ENCODE measurements around the gene TBC1D26.
"Not testable (repeated sequence)": the region's sequence is repeated elsewhere in the genome, so short reads cannot be mapped to it uniquely, and the experiment has no call there.

DNA sequence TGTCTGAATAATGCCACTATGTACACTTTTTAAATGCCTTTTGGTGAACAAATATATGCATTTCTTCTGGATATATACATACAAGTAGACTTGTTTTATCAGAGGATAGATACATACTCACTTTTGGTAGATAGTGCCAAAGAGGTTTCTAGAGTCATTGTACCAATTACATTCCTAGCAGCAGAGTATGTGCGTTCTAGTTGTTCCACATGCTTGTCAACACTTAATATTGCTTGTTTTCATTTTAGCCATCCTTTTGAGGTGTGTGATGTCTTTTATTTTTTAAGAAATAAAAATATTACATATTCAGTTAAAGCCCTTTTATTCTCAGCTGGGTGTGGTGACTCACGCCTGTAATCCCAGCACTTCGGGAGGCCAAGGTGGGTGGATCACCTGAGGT lies 23.2 kb upstream of the TBC1D26 start:
- TF ChIP-seq, protein P1, sequence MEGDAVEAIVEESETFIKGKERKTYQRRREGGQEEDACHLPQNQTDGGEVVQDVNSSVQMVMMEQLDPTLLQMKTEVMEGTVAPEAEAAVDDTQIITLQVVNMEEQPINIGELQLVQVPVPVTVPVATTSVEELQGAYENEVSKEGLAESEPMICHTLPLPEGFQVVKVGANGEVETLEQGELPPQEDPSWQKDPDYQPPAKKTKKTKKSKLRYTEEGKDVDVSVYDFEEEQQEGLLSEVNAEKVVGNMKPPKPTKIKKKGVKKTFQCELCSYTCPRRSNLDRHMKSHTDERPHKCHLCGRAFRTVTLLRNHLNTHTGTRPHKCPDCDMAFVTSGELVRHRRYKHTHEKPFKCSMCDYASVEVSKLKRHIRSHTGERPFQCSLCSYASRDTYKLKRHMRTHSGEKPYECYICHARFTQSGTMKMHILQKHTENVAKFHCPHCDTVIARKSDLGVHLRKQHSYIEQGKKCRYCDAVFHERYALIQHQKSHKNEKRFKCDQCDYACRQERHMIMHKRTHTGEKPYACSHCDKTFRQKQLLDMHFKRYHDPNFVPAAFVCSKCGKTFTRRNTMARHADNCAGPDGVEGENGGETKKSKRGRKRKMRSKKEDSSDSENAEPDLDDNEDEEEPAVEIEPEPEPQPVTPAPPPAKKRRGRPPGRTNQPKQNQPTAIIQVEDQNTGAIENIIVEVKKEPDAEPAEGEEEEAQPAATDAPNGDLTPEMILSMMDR (conservative IDR thresholded peaks at IDR 0.05; ENCODE audit: low read depth, low read length) = not testable (repeated sequence)
- not testable (repeated sequence) for TF ChIP-seq EZH2 (IDR thresholded peaks at IDR 0.05; ENCODE audit: low read length, unreplicated experiment)
